ENCODE measurements around the gene KIAA1958. TPM values are rescaled to one million over a fixed set of nuclear protein-coding genes. Genes with fewer than 3 reads are reported as not detected.

Gene KIAA1958
- total and polyA plus RNA-seq, 2 of the 4 experiments (the other 2 are of a cell fraction), result 0.65 to 1.8 TPM

GRCh38 chr9:112581469-112582176 is 95.0 kb downstream of the KIAA1958 start:
- Histone ChIP-seq H2AFZ (replicated peaks; ENCODE audit: low read length, poor library complexity) (no peak overlapping the region), H4K20me1 (ENCODE audit: insufficient read depth, low read length) (no peaks in the 10 kb centered on the region), H3K4me3 (ENCODE audit: insufficient read depth, low read depth, low read length) (no peak overlapping the region), H3K4me1 (ENCODE audit: control insufficient read depth, insufficient read depth, low read length) (no peaks in the 10 kb centered on the region; the same call in 1 of the 2 replicates), H2BK20ac (ENCODE audit: low read depth, low read length) (no peak overlapping the region), H3K18ac (ENCODE audit: low read depth, low read length) (no peak overlapping the region), H3K79me1 (ENCODE audit: low read depth in 1 of 2, low read length in 2 of 2) (no peaks in the 10 kb centered on the region), H3K36me3 (ENCODE audit: control insufficient read depth, insufficient read depth, low read length) (no peaks in the 10 kb centered on the region), H3K27ac (ENCODE audit: insufficient read depth, low read length) (no peak overlapping the region), H3K56ac (ENCODE audit: extremely low read depth, insufficient read depth, low read length) (no peak overlapping the region), H4K5ac (ENCODE audit: low read depth, low read length) (no peak overlapping the region), H3K14ac (replicated peaks; ENCODE audit: low read depth, low read length) (no peak overlapping the region), H2AK9ac (replicated peaks; ENCODE audit: low read depth, low read length, poor library complexity) (no peak overlapping the region), H2BK5ac (ENCODE audit: low read depth, low read length, poor library complexity, severe bottlenecking) (no peak overlapping the region), H3K4me2 (ENCODE audit: low read depth, low read length) (no peak overlapping the region), H2BK15ac (ENCODE audit: low read depth, low read length) (no peak overlapping the region), H3K23ac (ENCODE audit: low read depth, low read length) (no peak overlapping the region), H2BK120ac (ENCODE audit: low read depth, low read length) (no peak overlapping the region), H2AK5ac (ENCODE audit: low read depth, low read length) (no peak overlapping the region), H3K9me1 (ENCODE audit: insufficient read depth, low read length) (no peaks in the 10 kb centered on the region), H4K8ac (ENCODE audit: low read depth in 2 of 2, low read length in 2 of 2) (no peak overlapping the region), H4K91ac (ENCODE audit: insufficient read depth, low read depth, low read length) (no peak overlapping the region), H3K9ac (ENCODE audit: low read depth, low read length) (no peak overlapping the region), H3K9me3 (ENCODE audit: control insufficient read depth, insufficient read depth, low read length) (no peaks in the 10 kb centered on the region), H3K4ac (ENCODE audit: low read depth, low read length) (no peak overlapping the region), H3K27me3 (ENCODE audit: control insufficient read depth, insufficient read depth, low read length) (no peaks in the 10 kb centered on the region)
- intact Hi-C loops (cut with micrococcal nuclease) (no loop called here), in situ Hi-C loops (cut with MboI; ENCODE audit: low sequenced_read_pairs) (no loop called here), dilution Hi-C loops (cut with HindIII; ENCODE audit: low sequenced_read_pairs, unreplicated experiment) (no loop called here)
- no peak for ATAC-seq (ENCODE audit: low read depth)
- no TSS peak for BruUV-seq (replicated peaks)
- CTCF ChIA-PET, result interaction anchor here (0.8 kb wide), 1 partner anchor 20 kb away, joined by 3 read pairs; no protein-coding TSS in a partner anchor
- no peak for DNase-seq
- TF ChIP-seq, protein P1, sequence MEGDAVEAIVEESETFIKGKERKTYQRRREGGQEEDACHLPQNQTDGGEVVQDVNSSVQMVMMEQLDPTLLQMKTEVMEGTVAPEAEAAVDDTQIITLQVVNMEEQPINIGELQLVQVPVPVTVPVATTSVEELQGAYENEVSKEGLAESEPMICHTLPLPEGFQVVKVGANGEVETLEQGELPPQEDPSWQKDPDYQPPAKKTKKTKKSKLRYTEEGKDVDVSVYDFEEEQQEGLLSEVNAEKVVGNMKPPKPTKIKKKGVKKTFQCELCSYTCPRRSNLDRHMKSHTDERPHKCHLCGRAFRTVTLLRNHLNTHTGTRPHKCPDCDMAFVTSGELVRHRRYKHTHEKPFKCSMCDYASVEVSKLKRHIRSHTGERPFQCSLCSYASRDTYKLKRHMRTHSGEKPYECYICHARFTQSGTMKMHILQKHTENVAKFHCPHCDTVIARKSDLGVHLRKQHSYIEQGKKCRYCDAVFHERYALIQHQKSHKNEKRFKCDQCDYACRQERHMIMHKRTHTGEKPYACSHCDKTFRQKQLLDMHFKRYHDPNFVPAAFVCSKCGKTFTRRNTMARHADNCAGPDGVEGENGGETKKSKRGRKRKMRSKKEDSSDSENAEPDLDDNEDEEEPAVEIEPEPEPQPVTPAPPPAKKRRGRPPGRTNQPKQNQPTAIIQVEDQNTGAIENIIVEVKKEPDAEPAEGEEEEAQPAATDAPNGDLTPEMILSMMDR (conservative IDR thresholded peaks at IDR 0.05; ENCODE audit: low read depth, low read length), result no peak
- no peak for TF ChIP-seq POLR2A (IDR thresholded peaks at IDR 0.05; ENCODE audit: low read depth, low read length)
- no peak for TF ChIP-seq USF2 (IDR thresholded peaks at IDR 0.05; ENCODE audit: low read depth, low read length)
- TF ChIP-seq SMC3 (IDR thresholded peaks at IDR 0.05; ENCODE audit: low read depth, low read length), result no peak
- no peak for TF ChIP-seq NFE2L2 (IDR thresholded peaks at IDR 0.05; ENCODE audit: low read depth, low read length)
- no peak for TF ChIP-seq BHLHE40 (IDR thresholded peaks at IDR 0.05; ENCODE audit: low read depth, low read length)
- no peak for TF ChIP-seq ELK1 (IDR thresholded peaks at IDR 0.05; ENCODE audit: borderline replicate concordance, low read depth, low read length)
- no peak for TF ChIP-seq RFX5 (IDR thresholded peaks at IDR 0.05; ENCODE audit: low read depth, low read length)
- no peak for TF ChIP-seq FOS (IDR thresholded peaks at IDR 0.05; ENCODE audit: low read depth, low read length)
- no peak for TF ChIP-seq RCOR1 (IDR thresholded peaks at IDR 0.05; ENCODE audit: insufficient replicate concordance, low read length)
- TF ChIP-seq MXI1 (IDR thresholded peaks at IDR 0.05; ENCODE audit: borderline replicate concordance, low read depth, low read length), result no peak
- WGBS, 2 experiments (ENCODE audit: extremely low coverage in 2 of 2, insufficient read length in 1 of 2), result no CpG with 5 or more reads among the region's 7 CpGs
- POLR2A ChIA-PET (ENCODE audit: unreplicated experiment), result no interaction called here
